GM18508 (cell line): ENCODE data around the gene CRIP3.
"Not testable (repeated sequence)": the region's sequence is repeated elsewhere in the genome, so short reads cannot be mapped to it uniquely, and the experiment has no call there.

Experiments
- ATAC-seq: cut with Tn5 transposase; IDR thresholded peaks from one replicate; pipeline ENCODE4 v1.9.1; 2021; ENCODE audit warnings: moderate number of reproducible peaks; ENCODE audit not compliant: insufficient read depth, unreplicated experiment

Gene CRIP3

DNA sequence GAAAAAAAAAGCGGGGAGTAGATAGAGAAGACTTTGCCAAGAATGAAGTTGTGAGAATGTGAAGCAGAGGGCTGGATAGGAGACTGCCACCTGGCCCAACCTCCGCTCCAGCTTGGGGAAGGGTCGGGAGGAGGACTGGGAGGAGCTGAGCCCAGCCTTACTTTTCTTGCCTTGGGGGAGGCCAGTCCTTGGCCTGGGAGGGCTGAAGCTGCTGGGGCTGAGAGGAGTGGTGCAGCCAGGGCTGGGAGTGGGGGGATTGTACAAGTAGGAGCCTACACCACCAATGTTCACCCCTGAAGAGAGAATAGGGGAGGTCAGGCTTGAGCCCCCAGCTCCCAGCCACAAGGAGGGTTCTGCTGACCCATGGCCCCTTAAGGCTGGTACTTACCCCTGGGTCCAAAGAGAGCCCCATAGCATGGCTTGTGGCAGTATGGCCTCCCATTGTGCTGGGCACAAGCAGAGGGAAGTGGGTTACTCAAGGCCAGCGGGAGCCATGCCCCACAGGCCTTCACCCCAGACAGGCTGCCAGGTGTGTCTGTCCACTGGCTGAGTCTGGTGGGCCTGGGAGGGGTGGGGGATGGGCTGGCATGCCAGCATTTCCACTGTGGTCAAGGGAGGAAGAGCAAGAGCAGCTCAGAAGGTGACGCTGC is 1.1 kb downstream of the CRIP3 start:
- no peak for ATAC-seq

DNA sequence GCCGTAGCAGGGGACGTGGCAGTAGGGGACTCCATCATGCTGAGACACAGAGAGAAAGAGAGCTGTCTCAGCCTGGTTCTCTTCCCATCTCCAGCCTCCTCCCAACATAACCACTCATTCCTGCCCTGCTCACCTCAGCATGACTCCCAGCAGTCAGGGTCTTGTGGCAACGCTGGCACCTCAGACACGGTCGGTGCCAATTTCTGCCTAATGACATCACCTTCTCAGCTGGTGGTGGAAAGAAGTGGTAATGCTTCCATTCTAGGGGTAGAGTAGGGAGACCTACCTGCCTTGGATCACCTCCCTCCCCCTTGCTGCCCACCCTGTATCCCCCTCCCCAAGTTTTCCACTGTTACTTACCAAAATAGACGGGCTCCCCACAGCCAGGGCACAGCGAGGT is 2.5 kb downstream of the CRIP3 start:
- ATAC-seq = no peak

DNA sequence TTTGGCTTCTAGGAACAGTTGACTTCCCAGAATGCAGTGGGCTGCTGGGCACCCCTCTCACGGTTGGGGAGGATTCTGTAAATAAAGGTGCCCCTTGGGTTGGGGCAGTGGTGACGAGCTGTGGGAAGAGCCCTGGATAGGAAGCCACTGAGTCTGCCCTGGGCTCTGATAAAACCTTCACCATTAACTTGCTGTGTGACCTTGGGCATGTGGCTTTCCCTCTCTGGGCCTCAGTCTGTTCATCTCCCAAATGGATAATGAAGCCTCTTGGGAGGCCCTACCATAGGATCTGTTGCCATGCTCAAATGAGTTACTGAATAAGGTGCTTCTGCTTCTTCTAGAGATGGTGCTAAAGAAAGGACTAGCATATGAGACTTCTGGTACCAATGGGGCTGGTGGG is 3.7 kb downstream of the CRIP3 start:
- ATAC-seq = no peak

DNA sequence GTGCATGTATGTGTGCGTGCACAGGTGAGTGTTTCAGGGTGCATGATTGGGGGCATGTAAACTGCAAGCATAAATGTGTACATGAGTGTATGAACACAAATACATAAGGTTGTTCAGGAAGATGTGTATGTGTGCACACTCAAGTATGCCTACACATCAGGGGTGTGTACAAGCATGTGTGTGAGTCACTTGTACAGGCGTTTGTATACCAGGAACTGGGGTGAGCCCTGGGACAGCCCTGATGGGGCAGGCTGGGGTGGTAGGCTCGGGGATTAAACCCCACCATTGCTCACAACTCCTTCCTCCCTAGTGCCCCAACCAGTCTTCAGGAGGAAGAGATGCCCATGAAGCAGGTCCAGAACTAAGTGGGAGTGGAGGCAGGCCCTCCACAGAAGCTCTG is 4.3 kb downstream of the CRIP3 start:
- ATAC-seq = no peak

DNA sequence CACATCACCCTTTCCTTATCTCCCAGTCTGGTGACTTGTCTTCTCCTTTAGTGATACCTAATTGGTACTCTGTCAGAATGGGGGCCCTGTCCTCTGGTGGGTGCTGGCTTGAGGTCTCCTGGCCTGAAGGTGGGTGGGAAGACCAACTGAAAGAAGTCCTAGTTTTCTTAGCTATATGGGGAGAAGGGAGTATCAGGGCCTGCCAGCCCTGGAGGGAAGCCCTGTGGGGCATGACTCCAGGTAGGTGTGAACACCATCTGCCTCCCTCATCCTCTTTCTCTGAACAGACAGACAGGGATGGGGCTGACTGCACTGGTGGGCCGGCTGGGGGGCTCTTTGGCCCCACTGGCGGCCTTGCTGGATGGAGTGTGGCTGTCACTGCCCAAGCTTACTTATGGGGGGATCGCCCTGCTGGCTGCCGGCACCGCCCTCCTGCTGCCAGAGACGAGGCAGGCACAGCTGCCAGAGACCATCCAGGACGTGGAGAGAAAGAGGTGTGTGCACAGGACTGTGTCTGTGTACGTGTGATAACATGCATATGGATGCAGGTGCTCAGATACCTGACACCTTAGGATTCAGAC is 4.8 kb downstream of the CRIP3 start:
- no peak for ATAC-seq

DNA sequence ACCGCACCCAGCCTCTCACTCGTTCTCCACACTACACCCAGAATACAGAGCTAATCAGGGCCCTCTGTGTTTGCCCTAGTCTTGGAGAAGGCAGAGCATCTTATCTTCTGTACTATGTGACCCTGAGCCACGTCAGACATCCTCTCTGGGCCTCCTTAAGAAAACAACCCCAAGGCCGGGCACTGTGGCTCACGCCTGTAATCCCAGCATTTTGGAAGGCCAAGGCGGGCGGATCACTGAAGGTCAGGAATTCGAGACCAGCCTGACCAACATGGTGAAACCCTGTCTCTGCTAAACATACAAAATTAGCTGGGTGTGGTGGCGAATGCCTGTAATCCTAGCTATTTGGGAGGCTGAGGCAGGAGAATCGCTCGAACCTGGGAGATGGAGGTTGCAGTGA is 5.6 kb downstream of the CRIP3 start:
- ATAC-seq = not testable (repeated sequence)

DNA sequence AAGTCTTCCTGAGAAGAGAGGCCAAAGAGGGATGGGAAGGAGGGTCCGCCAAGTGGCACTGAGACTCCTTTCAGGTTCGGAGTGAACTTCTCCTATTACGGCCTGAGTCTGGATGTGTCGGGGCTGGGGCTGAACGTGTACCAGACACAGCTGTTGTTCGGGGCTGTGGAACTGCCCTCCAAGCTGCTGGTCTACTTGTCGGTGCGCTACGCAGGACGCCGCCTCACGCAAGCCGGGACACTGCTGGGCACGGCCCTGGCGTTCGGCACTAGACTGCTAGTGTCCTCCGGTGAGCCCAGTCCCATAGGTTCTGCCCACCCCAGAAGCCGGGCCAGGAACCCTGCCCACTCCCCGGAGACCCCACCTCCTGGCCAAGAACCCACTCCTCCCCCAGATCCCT is 6.5 kb downstream of the CRIP3 start:
- no peak for ATAC-seq

DNA sequence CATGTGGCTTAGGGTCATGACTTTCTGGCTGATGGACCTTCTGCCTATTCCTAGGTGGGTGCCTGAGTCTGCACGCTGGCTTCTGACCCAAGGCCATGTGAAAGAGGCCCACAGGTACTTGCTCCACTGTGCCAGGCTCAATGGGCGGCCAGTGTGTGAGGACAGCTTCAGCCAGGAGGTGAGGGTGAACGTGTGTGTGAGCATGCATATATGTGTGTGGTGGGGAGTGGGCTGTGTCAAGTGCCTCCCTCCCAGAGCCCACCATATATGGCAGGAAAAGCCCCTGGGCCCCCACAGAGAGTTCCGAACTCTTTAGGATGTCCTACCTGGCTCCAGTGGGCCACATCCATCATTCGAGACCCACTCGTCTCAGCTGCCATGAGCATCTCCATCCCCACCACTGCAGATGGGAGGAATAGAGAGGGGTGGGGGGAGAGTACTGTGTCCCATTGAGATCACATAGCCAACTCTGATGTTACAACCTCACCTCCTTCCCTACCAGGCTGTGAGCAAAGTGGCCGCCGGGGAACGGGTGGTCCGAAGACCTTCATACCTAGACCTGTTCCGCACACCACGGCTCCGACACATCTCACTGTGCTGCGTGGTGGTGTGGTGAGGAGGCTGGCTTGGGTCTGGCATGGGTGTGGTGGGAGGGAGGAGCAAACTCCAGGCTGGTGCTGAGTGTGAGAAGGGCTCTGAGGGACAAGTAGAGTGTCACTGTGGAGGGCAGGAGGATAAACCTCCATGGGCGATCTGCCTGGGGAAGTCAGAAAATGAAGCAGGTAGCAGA is 7.3 kb downstream of the CRIP3 start:
- no peak for ATAC-seq

DNA sequence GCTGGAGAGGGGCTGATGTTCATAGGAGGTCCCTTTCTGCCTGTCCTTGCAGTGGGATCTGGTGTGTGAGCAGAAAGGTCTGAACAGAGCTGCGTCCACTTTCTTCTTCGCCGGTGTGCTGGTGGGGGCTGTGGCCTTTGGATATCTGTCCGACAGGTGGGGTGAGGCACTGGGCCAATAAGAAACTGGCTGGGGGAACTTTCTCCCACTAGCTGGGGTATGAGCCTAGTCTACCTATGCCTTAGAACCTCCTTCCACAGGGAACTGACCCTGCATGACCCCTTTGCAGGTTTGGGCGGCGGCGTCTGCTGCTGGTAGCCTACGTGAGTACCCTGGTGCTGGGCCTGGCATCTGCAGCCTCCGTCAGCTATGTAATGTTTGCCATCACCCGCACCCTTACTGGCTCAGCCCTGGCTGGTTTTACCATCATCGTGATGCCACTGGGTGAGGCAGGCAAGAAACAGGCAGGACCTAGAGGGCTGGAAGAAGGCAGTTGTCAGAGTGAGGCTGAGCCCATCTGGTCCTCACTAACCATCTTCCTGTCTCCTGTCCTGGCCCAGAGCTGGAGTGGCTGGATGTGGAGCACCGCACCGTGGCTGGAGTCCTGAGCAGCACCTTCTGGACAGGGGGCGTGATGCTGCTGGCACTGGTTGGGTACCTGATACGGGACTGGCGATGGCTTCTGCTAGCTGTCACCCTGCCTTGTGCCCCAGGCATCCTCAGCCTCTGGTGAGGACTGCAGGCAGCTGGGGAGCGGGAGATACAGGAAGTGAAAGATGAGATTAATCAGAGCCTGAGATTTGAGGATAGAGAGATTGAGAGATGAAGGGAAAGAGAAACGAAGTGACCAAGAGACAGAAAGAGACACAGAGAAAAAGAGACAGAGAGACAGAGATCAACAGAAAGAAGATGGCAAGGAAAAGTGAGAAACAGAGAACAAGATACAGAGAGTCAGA is 9.0 kb downstream of the CRIP3 start:
- no peak for ATAC-seq

DNA sequence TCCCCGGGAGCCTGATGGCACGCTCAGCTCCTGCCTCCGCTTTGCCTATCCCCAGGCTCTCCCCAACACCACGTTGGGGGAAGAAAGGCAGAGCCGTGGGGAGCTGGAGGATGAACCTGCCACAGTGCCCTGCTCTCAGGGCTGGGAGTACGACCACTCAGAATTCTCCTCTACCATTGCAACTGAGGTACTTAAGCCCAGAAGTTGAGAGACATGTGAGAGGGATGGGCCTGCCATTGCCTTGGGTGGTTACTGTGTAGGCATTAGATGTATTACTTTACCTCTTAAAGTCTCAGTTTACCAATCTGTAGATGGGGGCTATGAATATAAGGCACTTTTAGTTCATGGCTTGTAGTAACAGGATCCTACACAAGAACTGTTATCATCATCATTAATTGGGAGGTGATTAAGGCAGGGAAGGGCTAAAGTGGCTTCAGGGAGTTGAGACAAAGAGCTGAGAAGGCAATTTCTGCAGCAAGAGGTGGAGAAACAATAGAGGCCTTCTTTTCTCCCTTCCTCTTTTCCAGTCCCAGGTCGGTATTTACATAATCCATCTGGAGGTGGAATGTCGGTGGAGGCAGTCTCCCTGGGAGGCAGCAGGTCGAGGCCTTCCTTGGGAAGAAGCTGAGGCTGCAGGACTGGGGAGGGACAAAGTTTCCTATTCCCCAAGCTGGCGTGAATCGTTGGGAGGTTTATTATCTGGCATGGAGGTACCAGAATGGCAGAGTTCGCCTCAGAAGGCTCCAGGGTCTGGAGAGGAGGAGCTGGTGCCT is 9.9 kb downstream of the CRIP3 start:
- ATAC-seq = no peak

DNA sequence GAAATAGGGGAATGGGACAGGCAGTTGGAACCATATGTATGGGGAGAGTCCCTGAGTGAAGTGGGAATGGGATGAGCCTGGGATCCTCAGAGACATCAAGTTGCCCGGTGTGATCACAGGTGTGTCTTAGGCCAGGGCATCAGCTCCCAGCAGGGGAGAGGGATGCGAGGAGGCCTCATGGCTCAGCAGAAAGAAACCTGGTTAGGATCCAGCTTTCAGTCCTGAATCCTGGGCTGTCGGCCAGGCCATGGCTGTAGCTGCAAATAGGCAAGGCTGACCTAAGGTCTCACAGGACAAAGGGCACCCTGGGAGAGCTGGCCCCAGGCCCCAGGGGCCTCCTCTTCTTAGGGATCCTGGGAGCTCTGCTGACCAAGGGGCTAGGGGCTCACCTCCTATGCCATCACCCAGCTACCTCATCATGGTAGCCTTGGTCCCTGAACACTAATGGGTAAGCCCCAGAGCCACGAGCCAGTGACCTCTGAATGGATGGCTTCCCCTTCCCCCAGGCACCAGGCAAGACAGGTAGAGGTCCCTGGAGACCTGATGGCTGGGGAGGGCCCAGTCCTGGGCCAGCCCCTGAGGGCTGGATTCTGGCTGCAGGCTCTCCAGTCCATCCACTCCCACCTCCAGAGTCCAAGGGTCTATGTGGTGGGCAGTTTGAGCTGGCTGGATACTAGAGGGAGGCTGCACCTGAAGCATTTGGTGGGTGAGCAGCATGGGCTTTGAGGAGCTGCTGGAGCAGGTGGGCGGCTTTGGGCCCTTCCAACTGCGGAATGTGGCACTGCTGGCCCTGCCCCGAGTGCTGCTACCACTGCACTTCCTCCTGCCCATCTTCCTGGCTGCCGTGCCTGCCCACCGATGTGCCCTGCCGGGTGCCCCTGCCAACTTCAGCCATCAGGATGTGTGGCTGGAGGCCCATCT is 10.7 kb downstream of the CRIP3 start, which contains the start of gene SLC22A7:
TSS of gene SLC22A7 (plus strand) at position 617 of the 921 bp plus-strand sequence. CDS start at position 716, 99 bp downstream.
- no peak for ATAC-seq

DNA sequence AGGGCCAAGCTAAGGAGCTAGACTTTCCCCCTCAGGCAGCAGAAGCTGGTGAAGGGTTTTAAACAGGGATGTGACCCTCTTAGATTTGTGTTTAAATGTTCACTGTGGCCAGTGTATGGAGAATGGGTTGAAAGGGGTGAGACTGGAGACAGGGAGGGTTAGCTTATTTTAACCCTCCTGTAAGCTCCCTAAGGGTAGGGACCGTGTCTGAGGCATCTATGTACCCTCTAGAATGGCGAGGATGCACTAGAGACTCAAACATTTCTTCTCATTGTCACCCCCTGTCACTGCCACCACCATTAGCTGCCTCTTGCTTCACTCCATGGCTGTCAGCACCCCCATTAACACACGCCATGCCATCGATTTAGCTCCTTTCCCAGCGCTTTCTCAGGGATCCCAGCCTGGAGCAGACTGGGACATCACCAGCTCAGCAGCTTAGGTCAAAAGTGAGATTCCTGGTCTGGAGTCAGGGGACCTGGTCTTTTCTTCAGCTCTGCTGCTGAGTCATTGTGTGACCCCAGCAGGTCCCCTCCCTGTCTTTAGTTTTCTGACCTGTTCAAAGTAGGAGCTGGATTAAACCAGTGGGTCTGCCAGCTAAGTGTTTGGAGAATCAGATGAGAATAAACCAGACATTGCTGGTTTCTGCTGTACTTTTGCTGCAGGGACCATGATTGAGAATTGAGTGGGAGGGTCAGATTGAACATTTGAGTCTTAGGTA is 11.7 kb downstream of the CRIP3 start:
- ATAC-seq = no peak

DNA sequence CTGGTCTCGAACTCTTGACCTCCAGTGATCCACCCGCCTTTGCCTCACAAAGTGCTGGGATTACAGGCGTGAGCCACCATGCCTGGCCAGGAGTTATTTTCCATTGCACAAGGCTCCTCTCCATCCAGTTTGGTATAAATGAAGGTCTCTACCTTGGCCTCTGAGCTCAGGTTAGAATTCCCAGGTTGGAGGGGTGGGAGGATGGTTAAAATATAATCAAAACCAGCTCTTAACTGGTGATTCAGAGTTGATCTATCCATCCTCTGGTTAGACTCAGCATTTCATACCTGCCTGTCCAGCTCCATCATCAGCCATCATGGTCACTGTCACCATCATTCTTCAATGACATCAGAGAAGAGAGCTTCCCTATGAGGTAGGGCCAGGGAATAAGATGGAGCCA is 13.2 kb downstream of the CRIP3 start:
- ATAC-seq = no peak

DNA sequence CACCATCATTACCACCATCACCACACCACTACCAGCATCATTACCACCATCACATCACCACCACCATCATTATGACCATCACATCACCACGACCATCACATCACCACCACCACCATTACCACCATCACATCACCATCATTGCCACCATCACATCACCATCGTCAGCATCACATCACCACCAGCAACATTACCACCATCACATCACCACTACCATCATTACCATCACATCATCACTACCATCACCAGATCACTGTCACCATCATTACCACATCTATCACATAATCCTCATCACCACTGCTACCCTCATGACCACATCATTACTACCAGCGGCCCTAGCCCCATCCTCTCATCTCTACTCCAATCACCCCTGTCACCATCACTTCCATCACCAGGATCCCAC is 14.1 kb downstream of the CRIP3 start:
- no peak for ATAC-seq

DNA sequence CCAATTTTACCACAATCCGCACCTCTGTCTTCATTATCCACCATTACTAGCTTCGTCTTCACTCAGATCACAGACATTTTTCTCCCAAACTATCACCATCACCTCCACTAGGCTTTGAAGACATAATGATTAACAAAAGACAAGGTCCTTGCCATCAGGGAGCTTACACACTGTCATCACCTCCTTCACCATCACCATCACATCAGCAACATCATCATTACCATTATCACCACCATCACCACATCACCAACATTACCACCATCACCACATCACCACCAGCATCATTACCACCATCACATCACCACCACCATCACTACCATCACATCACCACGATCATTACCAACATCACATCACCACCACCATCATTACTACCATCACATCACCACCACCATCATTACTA is 14.9 kb downstream of the CRIP3 start:
- no peak for ATAC-seq

DNA sequence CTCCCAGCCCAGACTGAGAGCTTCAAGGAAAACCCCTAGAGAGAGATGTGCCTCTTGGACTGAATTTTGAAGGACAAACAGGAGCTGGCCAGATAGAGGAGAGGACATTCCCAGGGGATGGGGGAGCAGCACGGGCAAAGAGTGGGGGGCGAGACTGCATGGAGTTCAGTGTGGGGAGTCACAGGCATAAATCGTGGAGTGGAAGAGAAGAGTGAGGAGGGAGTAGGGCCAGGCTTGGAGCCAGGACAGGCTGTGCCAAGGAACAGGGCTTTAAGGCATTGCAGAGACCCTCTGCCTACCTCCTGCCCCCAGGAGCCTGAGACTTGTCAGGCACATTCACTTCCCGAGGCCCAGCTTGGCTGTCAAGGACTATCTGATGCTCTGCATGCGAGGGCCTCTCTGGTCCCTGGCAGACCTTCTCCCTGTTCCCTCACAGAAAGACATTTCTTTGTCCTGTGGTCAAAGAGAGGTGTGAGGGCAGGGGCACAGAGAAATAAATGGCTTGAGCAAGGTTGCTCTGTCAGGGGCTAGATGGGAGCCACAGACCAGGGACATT is 15.8 kb downstream of the CRIP3 start:
- ATAC-seq = no peak

DNA sequence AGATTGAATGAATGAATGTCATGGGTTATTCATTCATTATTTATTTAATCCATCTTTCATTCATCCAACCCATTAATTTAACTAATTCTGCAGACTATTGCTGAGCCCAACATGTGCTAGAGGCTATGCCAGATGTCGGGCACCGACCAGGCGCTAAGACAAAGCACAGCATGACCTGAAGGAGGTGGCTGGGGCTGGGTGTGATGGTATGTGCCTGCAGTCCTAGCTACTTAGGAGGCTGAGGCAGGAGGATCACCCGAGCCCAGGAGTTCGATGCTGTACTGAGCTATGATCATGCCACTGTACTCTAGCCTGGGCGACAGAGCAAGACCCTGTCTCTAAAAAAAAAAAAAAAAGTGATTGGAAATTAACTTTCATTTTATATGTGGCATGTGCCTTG is 16.3 kb downstream of the CRIP3 start:
- no peak for ATAC-seq

DNA sequence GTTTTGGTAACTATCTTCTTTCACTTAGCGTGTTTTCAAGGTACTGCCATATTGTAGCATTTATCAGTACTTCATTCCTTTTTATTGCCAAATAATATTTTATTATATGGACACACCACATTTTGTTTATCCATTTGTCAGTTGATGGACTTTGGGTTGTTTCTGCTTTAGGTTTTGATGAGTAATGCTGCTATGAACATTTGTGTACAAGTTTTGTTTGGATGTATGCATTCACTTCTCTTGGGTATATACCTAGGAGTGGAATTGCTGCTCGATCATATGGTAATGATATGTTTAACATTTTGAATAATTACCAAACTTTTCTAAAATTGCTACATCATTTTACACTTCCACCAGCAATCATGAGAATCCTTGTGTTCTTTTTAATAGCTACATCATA is 16.9 kb downstream of the CRIP3 start:
- ATAC-seq = no peak
